Measurements from ENCODE around the gene ANKFN1.

ANKFN1 gene

GRCh38 chr17:56152874-56153602 is at the start of gene ANKFN1:
ANKFN1 (plus strand) TSS chr17:56153475; CDS start chr17:56212668, 59,193 bp downstream.
- DNase-seq: peak; percentile 26

- DNase-seq: no peak
Observed at GRCh38 chr17:56108811-56109284, 44.4 kb upstream of the ANKFN1 start.

GRCh38 chr17:56109836-56110235 is 43.4 kb upstream of the ANKFN1 start:
- no peak for DNase-seq

GRCh38 chr17:56110463-56111135 is 42.7 kb upstream of the ANKFN1 start:
- DNase-seq: no peak

GRCh38 chr17:56111706-56112485 is 41.4 kb upstream of the ANKFN1 start:
- peak; percentile 45 for DNase-seq

GRCh38 chr17:56113486-56113885 is 39.8 kb upstream of the ANKFN1 start:
- DNase-seq: no peak

- no peak for DNase-seq
Observed at GRCh38 chr17:56114469-56114868, 38.8 kb upstream of the ANKFN1 start.

- DNase-seq: no peak
Observed at GRCh38 chr17:56119191-56119590, 34.1 kb upstream of the ANKFN1 start.

GRCh38 chr17:56119936-56120335 is 33.3 kb upstream of the ANKFN1 start:
- no peak for DNase-seq

GRCh38 chr17:56121191-56122051 is 31.9 kb upstream of the ANKFN1 start:
- peak; percentile 12 for DNase-seq

GRCh38 chr17:56125830-56126819 is 27.1 kb upstream of the ANKFN1 start:
- DNase-seq: peak; percentile 82

GRCh38 chr17:56130026-56130425 is 23.2 kb upstream of the ANKFN1 start:
- DNase-seq: no peak

GRCh38 chr17:56130631-56131030 is 22.6 kb upstream of the ANKFN1 start:
- no peak for DNase-seq

- no peak for DNase-seq
Observed at GRCh38 chr17:56131431-56131830, 21.8 kb upstream of the ANKFN1 start.

GRCh38 chr17:56136301-56136700 is 17.0 kb upstream of the ANKFN1 start:
- DNase-seq: no peak

GRCh38 chr17:56141046-56141839 is 12.0 kb upstream of the ANKFN1 start:
- peak; percentile 19 for DNase-seq

GRCh38 chr17:56142325-56142724 is 10.9 kb upstream of the ANKFN1 start:
- DNase-seq: no peak

GRCh38 chr17:56142781-56143180 is 10.5 kb upstream of the ANKFN1 start:
- no peak for DNase-seq

- peak; percentile 34 for DNase-seq
Observed at GRCh38 chr17:56144223-56144622, 9.1 kb upstream of the ANKFN1 start.

GRCh38 chr17:56146534-56146933 is 6.7 kb upstream of the ANKFN1 start:
- DNase-seq: no peak
